Esophagus (tissue), 2 donors: Measurements from ENCODE around the gene MACROH2A1. TPM values are rescaled to one million over a fixed set of nuclear protein-coding genes. Genes with fewer than 3 reads are reported as not detected.

ENCODE experiments used
- H3K27ac ChIP-seq, 2 donors: one replicate each; pipeline ENCODE4 v1.5.1; 2013; ENCODE audit warnings: low read depth in 2 of 2, mild to moderate bottlenecking in 2 of 2, inconsistent platforms in 1 of 2, low read length in 1 of 2, moderate library complexity in 1 of 2
- H3K27me3 ChIP-seq, 2 donors: one replicate each; pipeline ENCODE4 v1.6.1; 2013; ENCODE audit warnings: low read length in 2 of 2, control low read depth in 1 of 2, mild to moderate bottlenecking in 1 of 2; ENCODE audit not compliant: insufficient read depth in 2 of 2, control insufficient read depth in 1 of 2
- H3K36me3 ChIP-seq, 2 donors: one replicate each; pipeline ENCODE4 v1.6.1; 2013; ENCODE audit warnings: low read length in 1 of 2; ENCODE audit not compliant: control insufficient read depth in 2 of 2, insufficient read depth in 2 of 2
- H3K4me1 ChIP-seq, 2 donors: one replicate each; pipeline ENCODE4 v1.6.1; 2013; ENCODE audit warnings: low read length in 1 of 2; ENCODE audit not compliant: control insufficient read depth in 2 of 2, insufficient read depth in 2 of 2
- H3K4me3 ChIP-seq, 2 donors: one replicate each; pipeline ENCODE4 v1.5.1; 2013; ENCODE audit warnings: low read length in 2 of 2, mild to moderate bottlenecking in 2 of 2, low read depth in 1 of 2, moderate library complexity in 1 of 2
- H3K9me3 ChIP-seq, 2 donors: one replicate each; pipeline ENCODE4 v1.6.1; 2013; ENCODE audit warnings: mild to moderate bottlenecking in 2 of 2, low read depth in 1 of 2, low read length in 1 of 2, moderate library complexity in 1 of 2; ENCODE audit not compliant: control insufficient read depth in 2 of 2, insufficient read depth in 1 of 2
- WGBS, 2 donors: extraction: QIAGEN DNeasy Blood & Tissue Kit; methylation state at CpG; one replicate each; pipeline ENCODE4 v1.1.7; 2013; 5-methylcytosine and 5-hydroxymethylcytosine counted together
- polyA plus RNA-seq, 2 donors: library from polyadenylated mRNA; stranded (reverse); fragments of 200-250 nt; gene quantifications; one replicate each; pipeline ENCODE4 v1.2.3, GENCODE V29; 2013
- donor health status: healthy with polysubstance abuse.
- donor health status: Bipolar disorder and iron deficiency.

Gene MACROH2A1
- polyA plus RNA-seq, 2 donors: 210 to 233 TPM

DNA sequence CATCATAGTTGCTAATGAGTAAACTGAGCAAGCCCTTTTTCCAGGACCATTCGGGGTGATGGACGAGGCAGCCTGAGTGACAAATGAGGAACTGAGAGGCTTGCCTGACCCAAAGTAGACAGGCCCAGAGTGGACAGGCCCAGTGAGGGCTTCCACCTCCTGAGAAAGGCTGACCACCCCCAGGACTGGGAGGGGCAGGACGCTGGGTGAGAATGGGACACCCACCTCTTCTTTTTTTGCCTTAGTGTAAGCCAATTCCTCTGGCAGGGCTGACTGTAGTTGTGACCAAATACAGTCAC lies 68.3 kb downstream of the MACROH2A1 start:
- H3K4me1 ChIP-seq: peaks cover 3 to 17% of the 10 kb centered on the region in 2 donors
- WGBS, 2 donors: 68 to 71% methylated on average over 3 of the region's 3 CpGs
- no peaks in the 10 kb centered on the region for H3K27me3 ChIP-seq
- H3K4me3 ChIP-seq: no peak overlapping the region
- H3K27ac ChIP-seq: peak overlapping the region; percentile 82 to 89
- H3K9me3 ChIP-seq: no peaks in the 10 kb centered on the region
- H3K36me3 ChIP-seq: peaks cover 3 to 13% of the 10 kb centered on the region in 2 donors

DNA sequence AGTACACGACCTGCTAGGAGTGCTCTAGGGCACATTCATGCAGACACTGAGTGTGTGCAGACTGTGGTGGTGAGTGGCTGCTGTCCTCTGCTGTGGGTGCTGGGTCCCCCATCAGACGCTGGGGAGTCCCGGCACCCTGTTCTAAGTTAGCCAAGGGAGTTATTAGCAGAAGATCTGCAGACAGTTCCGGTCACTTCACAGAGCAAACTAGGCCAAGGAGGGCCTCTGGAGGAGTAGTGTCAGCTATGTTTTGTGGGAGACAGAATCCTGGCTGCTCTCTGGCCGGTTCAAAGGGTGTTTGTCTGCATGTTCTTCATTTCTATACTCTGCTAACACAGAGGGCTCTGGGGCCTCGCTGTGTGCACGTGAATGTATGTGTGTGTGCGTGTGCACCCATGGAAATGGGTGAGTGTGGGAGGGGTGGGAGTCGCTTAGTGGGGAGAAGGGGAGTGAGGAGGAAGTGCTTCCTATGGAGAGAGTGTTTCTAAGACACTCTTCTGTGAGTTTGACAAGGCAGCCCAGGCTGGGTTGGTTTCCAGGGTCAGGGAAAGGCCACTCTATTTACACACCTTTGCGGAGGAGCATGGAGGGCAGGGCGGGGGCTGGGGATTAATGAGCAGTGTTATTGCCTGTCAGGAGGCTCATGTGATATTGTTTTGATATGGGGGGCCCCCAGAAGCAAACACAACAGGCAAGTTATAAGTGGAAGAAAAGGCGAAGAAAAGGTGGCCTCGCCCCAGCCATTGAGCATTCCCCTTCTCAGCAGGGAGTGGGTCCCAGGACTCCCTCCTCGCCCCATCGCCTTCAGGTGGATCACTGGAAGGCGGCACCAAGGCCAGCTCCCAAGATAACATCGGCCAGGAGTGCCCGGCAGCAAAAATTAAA lies 68.9 kb downstream of the MACROH2A1 start:
- Histone ChIP-seq H3K9me3 (no peaks in the 10 kb centered on the region), H3K27ac (peak overlapping the region; percentile 82 to 89), H3K27me3 (no peaks in the 10 kb centered on the region), H3K4me3 (no peak overlapping the region), H3K36me3 (peaks cover 3 to 11% of the 10 kb centered on the region in 2 donors), H3K4me1 (peaks cover 3 to 17% of the 10 kb centered on the region in 2 donors)
- WGBS, 2 donors: 63 to 72% methylated on average over 18 of the region's 18 CpGs

- WGBS, 2 donors: 92% methylated on average over 16 of the region's 16 CpGs
- Histone ChIP-seq H3K9me3 (no peaks in the 10 kb centered on the region), H3K4me3 (no peak overlapping the region), H3K36me3 (peaks cover 3 to 9% of the 10 kb centered on the region in 2 donors), H3K27me3 (no peaks in the 10 kb centered on the region), H3K4me1 (peaks cover 3 to 26% of the 10 kb centered on the region in 2 donors), H3K27ac (peak overlapping the region in 1 of 2 donors; percentile 89)
These were observed 69.7 kb downstream of the MACROH2A1 start for GRCh38 chr5:135329066-135329912.

DNA sequence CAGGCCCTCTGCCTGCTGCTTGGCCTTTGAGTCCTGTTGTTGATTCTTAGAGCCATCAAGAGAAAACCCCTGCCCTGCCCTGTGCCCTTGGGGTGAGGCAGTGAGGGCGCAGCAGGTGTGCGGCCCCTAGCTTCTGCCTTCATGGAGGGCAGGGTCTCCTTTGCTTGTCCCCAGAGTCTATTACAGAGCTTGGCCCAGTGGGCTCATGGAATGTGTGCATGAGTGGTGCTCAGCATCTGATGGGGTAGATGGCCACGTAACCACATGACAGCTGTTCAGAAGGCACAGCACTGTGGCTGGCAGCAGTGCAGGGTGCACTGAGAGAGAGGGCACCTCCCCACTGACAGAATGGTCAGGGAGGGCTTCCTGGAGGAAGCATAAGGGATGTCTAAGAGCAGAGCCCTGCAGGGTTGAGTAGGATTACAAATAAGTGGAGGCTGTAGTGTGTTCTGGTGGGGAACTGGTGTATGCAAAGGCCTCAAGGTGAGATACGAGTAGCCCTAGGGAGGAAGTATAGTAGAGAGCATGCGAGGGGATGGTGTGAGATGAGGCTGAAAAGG lies 70.8 kb downstream of the MACROH2A1 start:
- 95% methylated on average over 5 of the region's 5 CpGs for WGBS, 2 donors
- no peaks in the 10 kb centered on the region for H3K9me3 ChIP-seq
- H3K27me3 ChIP-seq: no peaks in the 10 kb centered on the region
- no peak overlapping the region for H3K27ac ChIP-seq
- no peak overlapping the region for H3K4me3 ChIP-seq
- H3K36me3 ChIP-seq: peaks cover 3 to 4% of the 10 kb centered on the region in 2 donors
- H3K4me1 ChIP-seq: peaks cover 3 to 23% of the 10 kb centered on the region in 2 donors

DNA sequence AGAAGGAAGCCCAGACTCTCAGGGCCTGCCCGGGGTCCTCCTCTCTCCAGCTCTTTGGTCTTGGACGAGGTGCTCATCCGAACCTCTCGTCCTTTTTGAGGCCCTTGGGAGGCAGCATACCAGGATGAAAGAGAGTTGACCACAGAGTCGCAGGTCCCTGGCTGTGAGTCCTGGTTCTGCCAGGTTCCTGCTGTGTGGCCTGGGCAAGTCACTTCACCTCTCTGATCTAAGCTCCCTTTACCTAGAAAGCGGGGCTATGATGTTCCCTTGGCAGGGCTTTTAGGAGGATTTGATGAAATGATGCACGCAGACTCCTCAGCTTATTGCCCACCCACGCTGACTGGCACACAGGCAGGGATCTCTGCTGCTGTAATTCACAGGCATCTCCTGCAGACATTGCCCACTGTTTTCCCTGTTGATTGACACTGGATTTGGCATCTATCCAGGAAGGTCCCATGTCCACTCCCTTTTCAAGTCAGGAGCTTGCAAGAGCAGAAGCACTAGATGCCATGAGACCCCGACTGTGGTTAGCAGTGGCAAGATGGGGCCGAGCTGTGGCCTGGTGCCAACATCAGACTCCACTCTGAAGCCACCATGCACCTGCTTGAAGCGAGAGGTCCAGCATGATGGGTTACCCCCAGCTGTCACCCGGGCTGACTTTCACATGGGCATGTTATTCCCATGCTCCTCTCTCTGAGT lies 71.5 kb downstream of the MACROH2A1 start:
- H3K4me1 ChIP-seq: peaks cover 3 to 23% of the 10 kb centered on the region in 2 donors
- WGBS, 2 donors: 89 to 92% methylated on average over 12 of the region's 12 CpGs
- no peaks in the 10 kb centered on the region for H3K27me3 ChIP-seq
- no peak overlapping the region for H3K4me3 ChIP-seq
- no peak overlapping the region for H3K27ac ChIP-seq
- no peaks in the 10 kb centered on the region for H3K9me3 ChIP-seq
- peaks cover 3 to 4% of the 10 kb centered on the region in 2 donors for H3K36me3 ChIP-seq

DNA sequence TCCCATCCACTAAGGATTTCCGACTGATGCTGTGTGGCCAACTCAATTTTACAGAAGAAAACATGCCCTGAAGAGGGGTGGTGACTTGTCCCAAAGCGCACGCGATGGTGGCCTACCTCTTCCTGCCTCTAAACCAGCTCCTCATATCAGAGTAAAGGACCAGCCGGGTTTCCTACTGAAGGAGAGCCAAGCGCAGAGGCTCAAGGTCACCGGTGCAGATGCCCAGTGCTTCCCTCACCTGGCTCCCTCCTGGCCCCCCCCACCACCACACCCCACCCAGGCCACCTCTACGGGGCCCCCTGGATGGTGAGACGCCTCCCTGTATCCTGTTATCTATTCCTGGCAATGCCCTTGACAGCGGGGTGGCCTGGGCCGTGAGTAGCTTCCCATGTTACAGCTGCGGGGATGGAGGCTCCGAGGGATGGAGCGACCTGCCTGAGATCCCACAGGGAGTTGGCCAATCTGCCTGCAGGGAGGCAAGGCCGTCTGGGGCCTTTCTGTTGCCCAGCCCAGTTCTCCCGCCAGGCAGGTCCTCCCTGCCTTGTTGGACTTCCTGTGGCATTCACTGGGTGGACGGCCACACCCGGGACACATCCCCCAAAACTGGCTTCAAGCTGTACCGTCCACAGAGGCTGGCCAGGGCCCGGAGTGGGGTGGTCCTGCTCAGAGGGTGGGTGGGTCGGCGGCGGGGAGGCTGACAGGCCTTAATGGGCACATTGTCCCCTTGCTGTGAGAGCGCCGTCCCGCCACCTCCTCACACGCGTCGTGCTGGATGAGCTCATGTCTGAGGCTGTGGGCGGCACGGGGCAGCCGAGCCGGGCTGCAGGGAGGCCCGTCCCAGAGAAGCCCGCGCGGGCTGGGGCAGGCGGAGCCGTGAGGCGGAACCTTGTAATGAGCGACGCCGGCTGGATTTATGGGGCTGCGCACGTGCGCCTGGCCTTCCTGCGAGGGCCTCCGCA lies 72.5 kb downstream of the MACROH2A1 start:
- peaks cover 0 to 20% of the 10 kb centered on the region in 2 donors for H3K4me1 ChIP-seq
- H3K27me3 ChIP-seq: no peaks in the 10 kb centered on the region
- no peak overlapping the region for H3K4me3 ChIP-seq
- WGBS, 2 donors: 90 to 91% methylated on average over 48 of the region's 48 CpGs
- H3K27ac ChIP-seq: peak overlapping the region; percentile 6 to 80
- H3K36me3 ChIP-seq: peaks cover 3% of the 10 kb centered on the region in 2 donors
- H3K9me3 ChIP-seq: no peaks in the 10 kb centered on the region

- Histone ChIP-seq H3K4me1 (peaks cover 0 to 15% of the 10 kb centered on the region in 2 donors), H3K27me3 (no peaks in the 10 kb centered on the region), H3K9me3 (no peaks in the 10 kb centered on the region), H3K4me3 (no peak overlapping the region), H3K36me3 (peaks cover 0 to 7% of the 10 kb centered on the region in 2 donors), H3K27ac (peak overlapping the region; percentile 84 to 86)
- 75 to 77% methylated on average over 17 of the region's 17 CpGs for WGBS, 2 donors
These were observed 74.0 kb downstream of the MACROH2A1 start for GRCh38 chr5:135324897-135325650.

DNA sequence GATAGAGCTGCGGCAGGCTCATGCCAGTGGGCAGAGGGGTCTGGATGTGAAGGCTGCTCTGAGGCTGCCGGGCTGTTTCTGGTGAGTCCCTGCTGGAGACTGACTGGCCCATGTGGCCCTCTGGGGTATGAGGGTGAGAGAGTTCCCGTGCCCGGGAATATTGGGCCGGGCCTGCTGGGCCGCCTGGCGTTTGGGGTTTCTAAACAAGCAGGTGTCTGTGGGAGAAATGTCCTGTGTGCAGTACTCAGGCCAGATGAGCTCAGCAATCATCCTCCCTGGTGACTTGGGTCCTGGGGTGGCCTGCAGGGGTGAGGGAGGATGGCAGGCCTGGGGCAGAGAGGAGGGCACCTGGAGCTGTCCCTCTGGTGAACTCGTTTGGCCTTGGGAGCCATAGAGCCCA lies 74.9 kb downstream of the MACROH2A1 start:
- WGBS, 2 donors: 92 to 93% methylated on average over 8 of the region's 8 CpGs
- Histone ChIP-seq H3K27me3 (no peaks in the 10 kb centered on the region), H3K27ac (no peak overlapping the region), H3K4me1 (peaks cover 0 to 11% of the 10 kb centered on the region in 2 donors), H3K9me3 (no peaks in the 10 kb centered on the region), H3K36me3 (peaks cover 0 to 8% of the 10 kb centered on the region in 2 donors), H3K4me3 (no peak overlapping the region)
